GM13977 (cell line): ENCODE data around the gene KLF6.
A peak's percentile ranks its signal among the peaks of the same experiment; 100 is the strongest.

ENCODE experiments used
- DNase-seq: peaks from one replicate; pipeline ENCODE4 v3.0.0; 2012; ENCODE audit warnings: low spot score
- in situ Hi-C: fragments of 300-500 bp; cut with MboI; formaldehyde crosslinking; loops from one replicate; pipeline ENCODE4 v1.12.0; 2022; ENCODE audit warnings: low sequenced_read_pairs, low pct_unique_long_range_greater_than_20kb, mixed read lengths, inconsistent platforms; ENCODE audit not compliant: unreplicated experiment
- TF ChIP-seq, protein P1 (sequence below): IDR thresholded peaks from 2 replicates; pipeline ENCODE4 v1.5.1; 2012; ENCODE audit warnings: mild to moderate bottlenecking, control low read depth; ENCODE audit not compliant: insufficient read depth; ENCODE audit errors: extremely low read depth, missing control alignments

The KLF6 gene

DNA sequence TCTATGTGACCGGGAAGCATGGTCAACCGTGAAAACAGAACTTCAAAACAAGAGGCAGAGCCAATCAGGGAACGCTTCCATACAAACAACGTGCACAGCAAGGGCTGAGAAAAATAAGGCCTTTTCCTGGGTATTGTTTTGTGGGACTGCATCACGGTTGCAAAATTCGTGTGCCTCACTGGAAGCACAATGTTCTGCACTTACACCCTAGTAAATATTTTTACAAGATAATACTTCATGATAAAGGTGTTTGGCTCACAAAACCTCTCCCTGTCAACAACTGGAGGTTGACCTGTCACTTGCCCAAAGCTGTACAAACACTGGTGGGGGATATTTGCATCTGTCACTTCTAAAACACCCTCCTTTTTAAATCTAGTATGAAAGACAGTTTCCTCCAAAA is 37.0 kb downstream of the KLF6 start:
- in situ Hi-C loops: no loop called here
- DNase-seq: no peak
- TF ChIP-seq, protein P1, sequence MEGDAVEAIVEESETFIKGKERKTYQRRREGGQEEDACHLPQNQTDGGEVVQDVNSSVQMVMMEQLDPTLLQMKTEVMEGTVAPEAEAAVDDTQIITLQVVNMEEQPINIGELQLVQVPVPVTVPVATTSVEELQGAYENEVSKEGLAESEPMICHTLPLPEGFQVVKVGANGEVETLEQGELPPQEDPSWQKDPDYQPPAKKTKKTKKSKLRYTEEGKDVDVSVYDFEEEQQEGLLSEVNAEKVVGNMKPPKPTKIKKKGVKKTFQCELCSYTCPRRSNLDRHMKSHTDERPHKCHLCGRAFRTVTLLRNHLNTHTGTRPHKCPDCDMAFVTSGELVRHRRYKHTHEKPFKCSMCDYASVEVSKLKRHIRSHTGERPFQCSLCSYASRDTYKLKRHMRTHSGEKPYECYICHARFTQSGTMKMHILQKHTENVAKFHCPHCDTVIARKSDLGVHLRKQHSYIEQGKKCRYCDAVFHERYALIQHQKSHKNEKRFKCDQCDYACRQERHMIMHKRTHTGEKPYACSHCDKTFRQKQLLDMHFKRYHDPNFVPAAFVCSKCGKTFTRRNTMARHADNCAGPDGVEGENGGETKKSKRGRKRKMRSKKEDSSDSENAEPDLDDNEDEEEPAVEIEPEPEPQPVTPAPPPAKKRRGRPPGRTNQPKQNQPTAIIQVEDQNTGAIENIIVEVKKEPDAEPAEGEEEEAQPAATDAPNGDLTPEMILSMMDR: no peak

DNA sequence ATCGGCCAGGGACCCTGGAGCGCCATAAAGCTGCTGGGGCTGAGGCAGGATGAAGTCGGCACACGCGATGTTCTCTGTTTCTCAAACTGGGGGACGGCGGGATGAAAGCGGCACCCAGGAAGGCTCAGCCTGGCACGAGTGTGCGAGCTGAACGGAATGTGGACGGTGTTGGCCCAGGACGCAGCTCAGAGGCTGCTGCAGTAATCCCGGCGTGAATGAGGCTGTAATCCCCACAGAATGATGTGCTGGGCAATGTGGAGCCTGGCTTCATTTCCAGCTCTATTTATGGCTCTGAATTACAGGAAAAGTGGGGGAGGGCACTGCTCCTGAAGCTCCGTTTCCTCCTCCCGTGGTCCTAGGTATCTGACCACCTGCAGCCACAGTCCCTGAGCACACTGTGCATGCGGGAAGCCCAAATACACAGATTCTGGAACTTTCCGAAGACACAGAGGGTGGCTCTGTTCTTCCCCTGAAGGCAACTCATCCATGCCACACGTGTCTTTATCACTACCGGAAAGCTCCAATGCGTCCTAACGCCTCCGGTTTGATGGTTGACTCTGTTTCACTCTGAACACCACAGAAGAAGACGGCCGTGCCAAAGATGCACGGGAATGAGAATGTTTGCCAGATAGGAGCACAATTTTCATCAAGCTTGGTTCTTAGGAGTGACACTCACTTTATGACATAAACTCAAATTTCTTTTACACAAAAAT is 37.6 kb downstream of the KLF6 start:
- in situ Hi-C loops: no loop called here
- TF ChIP-seq, protein P1: no peak
- DNase-seq: no peak

DNA sequence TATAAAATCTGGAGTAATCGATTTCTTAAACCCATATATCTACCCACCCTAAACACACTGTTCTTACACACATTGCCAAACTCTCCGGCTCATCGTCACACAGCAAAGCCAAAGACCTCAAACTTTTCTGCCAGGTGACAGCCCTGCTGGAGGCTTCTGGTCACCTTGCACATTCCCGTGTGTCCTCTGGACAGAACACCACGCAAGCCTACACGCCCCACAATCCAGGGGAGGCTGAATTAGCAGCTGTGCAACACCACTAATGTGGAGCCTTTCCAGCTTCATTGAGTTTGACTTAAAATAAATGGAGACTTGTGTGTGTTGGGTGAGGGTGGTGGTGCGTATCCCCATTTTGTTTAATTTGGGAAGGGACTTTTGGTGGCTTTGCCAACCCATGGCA is 38.4 kb downstream of the KLF6 start:
- in situ Hi-C loops: no loop called here
- TF ChIP-seq, protein P1: no peak
- DNase-seq: no peak

DNA sequence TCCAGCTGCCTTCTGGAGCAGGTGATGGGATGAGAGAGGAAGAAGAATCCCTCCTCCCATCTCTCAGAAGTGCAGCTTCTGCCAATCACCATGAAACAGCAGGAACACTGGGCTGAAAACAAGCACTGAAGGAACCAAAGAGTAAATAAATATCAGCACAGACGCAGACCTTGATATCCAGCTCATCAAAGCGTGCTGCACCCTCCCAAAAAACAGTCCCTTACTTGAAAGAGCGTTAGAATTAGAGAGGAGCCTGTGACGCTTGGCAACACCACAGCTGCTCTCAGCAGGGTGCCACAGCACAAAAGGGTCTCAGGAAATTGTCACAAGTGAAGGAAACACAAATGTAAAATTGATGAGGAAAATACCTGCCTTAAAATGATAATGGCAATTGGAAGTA is 39.5 kb downstream of the KLF6 start:
- TF ChIP-seq, protein P1: no peak
- DNase-seq: no peak
- in situ Hi-C loops: no loop called here

DNA sequence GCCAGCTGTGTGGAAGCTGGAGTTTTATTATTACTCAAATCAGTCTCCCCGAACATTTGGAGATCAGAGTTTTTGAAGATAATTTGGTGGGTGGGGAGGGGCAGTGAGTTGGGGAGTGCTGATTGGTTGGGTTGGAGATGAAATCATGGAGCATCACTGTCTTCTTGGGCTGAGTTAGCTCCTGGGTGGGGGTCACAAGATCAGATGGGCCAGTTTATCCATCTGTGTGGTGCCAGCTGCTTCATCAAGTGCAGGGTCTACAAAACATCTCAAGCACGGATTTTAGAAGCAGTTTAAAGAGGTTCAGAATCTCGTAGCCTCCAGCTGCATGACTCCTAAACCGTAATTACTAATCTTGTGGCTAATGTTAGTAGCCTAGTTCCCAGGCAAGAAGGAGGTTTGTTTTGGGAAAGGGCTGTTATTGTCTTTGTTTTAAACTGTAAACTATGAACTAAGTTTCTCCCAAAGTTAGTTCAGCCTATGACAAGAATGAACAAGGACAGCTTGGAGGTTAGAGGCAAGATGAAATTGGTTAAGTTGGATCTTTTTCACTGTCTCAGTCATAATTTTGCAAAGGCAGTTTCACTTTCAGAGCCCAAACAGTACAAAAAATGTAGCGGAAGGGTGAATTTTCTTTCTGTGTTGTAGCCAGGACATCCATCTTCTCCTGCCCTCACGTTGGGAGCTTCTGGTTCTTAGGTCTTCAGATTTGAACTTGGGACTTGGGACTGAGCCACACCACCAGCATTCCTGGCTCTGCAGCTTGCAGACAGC is 43.1 kb downstream of the KLF6 start:
- DNase-seq: no peak
- in situ Hi-C loops: no loop called here
- TF ChIP-seq, protein P1: no peak

DNA sequence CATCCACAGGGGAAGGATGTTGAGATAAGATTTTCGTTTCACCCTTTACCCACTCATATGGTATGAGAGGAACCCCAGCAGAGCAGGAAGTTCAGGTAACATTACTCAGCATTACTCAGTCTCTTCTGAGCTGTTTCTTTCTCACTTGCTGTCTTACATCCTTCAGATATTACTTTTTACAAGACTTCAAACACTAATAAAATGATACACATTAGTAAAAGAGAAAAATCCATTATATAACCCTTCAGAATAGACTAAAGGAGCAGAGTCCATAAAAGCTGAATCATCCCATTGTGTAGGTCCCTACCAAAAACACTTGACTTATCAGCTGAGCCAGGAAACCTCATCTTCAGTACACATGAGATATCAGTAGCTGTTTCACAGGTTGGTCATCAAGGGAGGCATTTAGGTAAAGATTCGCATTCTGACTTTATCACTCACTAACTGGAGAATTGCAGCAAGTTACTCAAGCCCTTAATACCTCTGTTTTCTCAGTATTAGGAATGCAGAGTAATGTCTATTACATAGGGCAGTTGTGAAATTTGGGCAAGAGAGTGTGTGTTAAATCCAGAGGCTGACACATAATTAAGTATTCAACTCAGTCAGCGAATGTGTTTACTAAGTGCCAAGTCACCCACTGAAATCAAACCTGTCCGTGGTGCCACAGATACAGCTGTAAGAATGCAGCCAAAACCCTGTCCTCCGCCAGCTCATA is 44.7 kb downstream of the KLF6 start:
- in situ Hi-C loops: no loop called here
- DNase-seq: peak; percentile 36
- TF ChIP-seq, protein P1: no peak
